Calu3 (cell line): Measurements from ENCODE around the gene PRRG3. TPM values are rescaled to one million over a fixed set of nuclear protein-coding genes. Genes with fewer than 3 reads are reported as not detected.

Experiments used
- BruUV-seq: library from RNA; stranded (reverse); fragments of 400-500 nt; replicated peaks from 2 replicates; lab custom pipeline; 2021; lab: Mats Ljungman, UMichigan
- CTCF ChIA-PET: fragments of 300-600 bp; sonication (Branson Sonifier 250); formaldehyde crosslinking; loops from one replicate; lab custom pipeline; 2022; ENCODE audit warnings: antibody characterized with exemption; lab: Charles Lee
- DNase-seq: peaks from one replicate; pipeline ENCODE4 v3.0.0; 2022
- H3K27ac Mint-ChIP-seq: one replicate; pipeline ENCODE4 v1.8.0; 2022; ENCODE audit warnings: mixed read lengths; ENCODE audit not compliant: unreplicated experiment
- H3K27me3 Mint-ChIP-seq: one replicate; pipeline ENCODE4 v1.8.0; 2022; ENCODE audit warnings: mixed read lengths; ENCODE audit not compliant: unreplicated experiment
- H3K36me3 Mint-ChIP-seq: one replicate; pipeline ENCODE4 v1.8.0; 2022; ENCODE audit warnings: mild to moderate bottlenecking, moderate library complexity, mixed read lengths; ENCODE audit not compliant: insufficient read depth, unreplicated experiment
- H3K4me1 Mint-ChIP-seq: one replicate; pipeline ENCODE4 v1.8.0; 2022; ENCODE audit warnings: mild to moderate bottlenecking, low read depth, mixed read lengths; ENCODE audit not compliant: unreplicated experiment
- H3K4me3 Mint-ChIP-seq: one replicate; pipeline ENCODE4 v1.8.0; 2022; ENCODE audit warnings: mild to moderate bottlenecking, low read depth, moderate library complexity, mixed read lengths; ENCODE audit not compliant: unreplicated experiment
- H3K9me3 Mint-ChIP-seq: one replicate; pipeline ENCODE4 v1.8.0; 2022; ENCODE audit warnings: low read depth, mixed read lengths; ENCODE audit not compliant: unreplicated experiment
- intact Hi-C: fragments of 100-400 bp; cut with micrococcal nuclease; formaldehyde crosslinking; loops from one replicate; pipeline ENCODE4 v1.10.0; 2022; ENCODE audit not compliant: unreplicated experiment
- total RNA-seq: library from RNA; stranded (reverse); gene quantifications from 2 replicates; pipeline ENCODE4 v1.2.3, GENCODE V29; 2022
- TF ChIP-seq, protein P1 (sequence below): fragments of 200-600 bp; IDR thresholded peaks from one replicate; pipeline ENCODE4 v1.8.0; 2022; ENCODE audit warnings: antibody characterized with exemption; ENCODE audit not compliant: unreplicated experiment

Gene PRRG3
- total RNA-seq, 1 experiment from 2014 or later: not detected

DNA sequence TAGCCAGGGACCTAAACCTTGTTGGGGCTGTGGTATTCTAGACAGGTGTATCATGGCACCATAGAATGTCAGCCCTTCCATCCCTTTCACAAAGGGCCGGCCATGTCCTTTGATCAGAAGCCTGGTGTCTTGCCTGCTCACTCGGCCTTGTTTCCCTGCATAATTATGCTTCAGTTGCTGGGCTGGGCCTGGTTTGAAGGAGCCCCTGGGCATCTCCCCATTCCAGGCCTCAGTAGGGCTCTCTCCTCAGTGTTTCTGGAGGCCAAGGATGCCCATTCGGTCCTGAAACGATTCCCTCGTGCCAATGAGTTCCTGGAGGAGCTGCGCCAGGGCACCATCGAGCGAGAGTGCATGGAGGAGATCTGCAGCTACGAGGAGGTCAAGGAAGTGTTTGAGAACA, 4.5 kb downstream of the PRRG3 start:
- no peak overlapping the region for H3K4me3 Mint-ChIP-seq
- no peak for DNase-seq
- H3K27me3 Mint-ChIP-seq: peaks cover 40% of the 10 kb centered on the region
- TF ChIP-seq, protein P1, sequence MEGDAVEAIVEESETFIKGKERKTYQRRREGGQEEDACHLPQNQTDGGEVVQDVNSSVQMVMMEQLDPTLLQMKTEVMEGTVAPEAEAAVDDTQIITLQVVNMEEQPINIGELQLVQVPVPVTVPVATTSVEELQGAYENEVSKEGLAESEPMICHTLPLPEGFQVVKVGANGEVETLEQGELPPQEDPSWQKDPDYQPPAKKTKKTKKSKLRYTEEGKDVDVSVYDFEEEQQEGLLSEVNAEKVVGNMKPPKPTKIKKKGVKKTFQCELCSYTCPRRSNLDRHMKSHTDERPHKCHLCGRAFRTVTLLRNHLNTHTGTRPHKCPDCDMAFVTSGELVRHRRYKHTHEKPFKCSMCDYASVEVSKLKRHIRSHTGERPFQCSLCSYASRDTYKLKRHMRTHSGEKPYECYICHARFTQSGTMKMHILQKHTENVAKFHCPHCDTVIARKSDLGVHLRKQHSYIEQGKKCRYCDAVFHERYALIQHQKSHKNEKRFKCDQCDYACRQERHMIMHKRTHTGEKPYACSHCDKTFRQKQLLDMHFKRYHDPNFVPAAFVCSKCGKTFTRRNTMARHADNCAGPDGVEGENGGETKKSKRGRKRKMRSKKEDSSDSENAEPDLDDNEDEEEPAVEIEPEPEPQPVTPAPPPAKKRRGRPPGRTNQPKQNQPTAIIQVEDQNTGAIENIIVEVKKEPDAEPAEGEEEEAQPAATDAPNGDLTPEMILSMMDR: no peak
- intact Hi-C loops: no loop called here
- CTCF ChIA-PET: no interaction called here
- no TSS peak for BruUV-seq
- no peaks in the 10 kb centered on the region for H3K36me3 Mint-ChIP-seq
- H3K27ac Mint-ChIP-seq: no peak overlapping the region
- H3K4me1 Mint-ChIP-seq: no peaks in the 10 kb centered on the region
- H3K9me3 Mint-ChIP-seq: no peaks in the 10 kb centered on the region

DNA sequence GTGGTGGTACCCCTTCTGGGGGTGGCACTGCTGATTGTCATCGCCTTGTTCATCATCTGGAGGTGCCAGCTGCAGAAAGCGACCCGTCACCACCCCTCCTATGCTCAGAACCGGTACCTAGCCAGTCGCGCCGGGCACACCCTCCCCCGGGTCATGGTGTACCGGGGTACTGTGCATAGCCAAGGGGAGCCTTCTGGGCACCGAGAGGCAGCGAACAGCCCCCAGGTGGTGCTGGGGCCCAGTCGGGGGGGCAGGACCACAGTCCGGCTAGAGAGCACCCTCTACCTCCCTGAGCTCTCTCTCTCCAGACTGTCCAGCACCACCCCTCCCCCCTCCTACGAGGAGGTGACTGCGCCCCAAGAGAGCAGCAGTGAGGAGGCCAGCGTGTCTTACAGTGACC, 5.3 kb downstream of the PRRG3 start:
- no TSS peak for BruUV-seq
- CTCF ChIA-PET: no interaction called here
- peaks cover 48% of the 10 kb centered on the region for H3K27me3 Mint-ChIP-seq
- no peaks in the 10 kb centered on the region for H3K4me1 Mint-ChIP-seq
- no peak for DNase-seq
- H3K27ac Mint-ChIP-seq: no peak overlapping the region
- intact Hi-C loops: no loop called here
- H3K9me3 Mint-ChIP-seq: no peaks in the 10 kb centered on the region
- TF ChIP-seq, protein P1: no peak
- no peak overlapping the region for H3K4me3 Mint-ChIP-seq
- H3K36me3 Mint-ChIP-seq: no peaks in the 10 kb centered on the region

DNA sequence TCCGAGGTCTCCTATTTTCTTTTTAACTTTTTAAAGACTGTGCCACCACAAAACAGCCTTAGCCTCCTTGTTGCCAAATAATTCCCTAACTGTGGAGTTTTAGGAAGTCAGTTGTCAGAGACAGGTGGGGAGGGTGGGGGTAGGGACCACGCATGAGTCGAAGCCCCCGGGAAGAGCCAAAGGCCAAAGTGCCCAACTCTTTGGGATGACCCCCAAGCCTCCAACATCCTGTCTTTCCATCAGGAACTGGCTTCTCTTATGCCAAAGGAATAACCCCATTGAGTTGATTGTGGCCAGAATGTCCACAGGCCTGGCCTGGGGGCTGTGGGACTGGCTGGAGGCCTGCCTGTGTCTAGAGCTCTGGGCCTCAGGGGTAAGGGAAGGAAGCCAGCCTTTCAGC, 5.8 kb downstream of the PRRG3 start:
- CTCF ChIA-PET: no interaction called here
- intact Hi-C loops: no loop called here
- Mint-ChIP-seq H3K9me3 (no peaks in the 10 kb centered on the region), H3K4me1 (no peaks in the 10 kb centered on the region), H3K27ac (no peak overlapping the region), H3K36me3 (no peaks in the 10 kb centered on the region), H3K4me3 (no peak overlapping the region), H3K27me3 (peaks cover 52% of the 10 kb centered on the region)
- TF ChIP-seq, protein P1: no peak
- DNase-seq: no peak
- no TSS peak for BruUV-seq

DNA sequence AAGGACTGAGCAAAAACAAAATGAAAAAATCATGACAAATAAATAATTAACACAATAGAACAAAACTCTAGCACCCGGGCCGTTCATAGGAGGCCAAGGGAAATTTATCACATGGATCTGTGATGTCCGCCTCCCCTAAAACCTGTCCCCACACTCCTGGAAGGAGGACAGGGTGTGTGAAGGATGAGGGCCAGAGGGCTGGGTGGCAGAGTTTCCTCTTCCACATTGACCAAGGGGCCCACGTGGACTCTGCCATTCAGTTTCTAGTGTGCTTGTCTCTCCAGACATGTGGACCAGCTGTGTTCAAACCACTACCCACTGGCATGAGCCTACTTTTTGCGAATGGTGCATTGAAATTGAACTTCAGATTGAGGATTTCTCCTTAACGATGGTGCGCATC, 6.3 kb downstream of the PRRG3 start:
- intact Hi-C loops: no loop called here

More for the DNA sequence above, 6.3 kb downstream of the PRRG3 start:
- Mint-ChIP-seq H3K27ac (no peak overlapping the region), H3K27me3 (peaks cover 47% of the 10 kb centered on the region), H3K4me1 (no peaks in the 10 kb centered on the region), H3K4me3 (no peak overlapping the region), H3K9me3 (no peaks in the 10 kb centered on the region), H3K36me3 (no peaks in the 10 kb centered on the region)
- DNase-seq: no peak
- CTCF ChIA-PET: no interaction called here
- TF ChIP-seq, protein P1: no peak
- BruUV-seq: no TSS peak
